Activated CD4-positive, alpha-beta T cell treated with anti-CD3 and anti-CD28 coated beads, Interleukin-2, amount 10 ng/mL, durations not matched to agents 7 days and 5 days (primary cell): ENCODE results near the gene LMF1. TPM values are rescaled to one million over a fixed set of nuclear protein-coding genes. Genes with fewer than 3 reads are reported as not detected.
A peak's percentile ranks its signal among the peaks of the same experiment; 100 is the strongest.

Source experiments
- CTCF ChIA-PET: fragments of 350-600 bp; sonication (Branson Sonifier 250); formaldehyde crosslinking; loops from one replicate; lab custom pipeline; 2021; ENCODE audit warnings: antibody characterized with exemption; lab: Charles Lee
- POLR2A ChIA-PET: fragments of 350-600 bp; sonication (Branson Sonifier 250); formaldehyde crosslinking; loops from one replicate; lab custom pipeline; 2021; ENCODE audit warnings: antibody characterized with exemption; lab: Charles Lee
- DNase-seq: peaks from one replicate; pipeline ENCODE4 v3.0.0-alpha.2; 2020
- H3K27ac Mint-ChIP-seq: one replicate; pipeline ENCODE4 v1.8.0; 2021; ENCODE audit warnings: mild to moderate bottlenecking, moderate library complexity, mixed read lengths
- H3K27me3 Mint-ChIP-seq: one replicate; pipeline ENCODE4 v1.8.0; 2021; ENCODE audit warnings: mixed read lengths
- H3K36me3 Mint-ChIP-seq: one replicate; pipeline ENCODE4 v1.8.0; 2021; ENCODE audit warnings: low read depth, mixed read lengths
- H3K4me1 Mint-ChIP-seq: one replicate; pipeline ENCODE4 v1.8.0; 2021; ENCODE audit warnings: mixed read lengths
- H3K4me3 Mint-ChIP-seq: one replicate; pipeline ENCODE4 v1.8.0; 2021; ENCODE audit warnings: mild to moderate bottlenecking, moderate library complexity, mixed read lengths
- H3K9me3 Mint-ChIP-seq: one replicate; pipeline ENCODE4 v1.8.0; 2021; ENCODE audit warnings: mixed read lengths
- total RNA-seq, 2 experiments: library from RNA; stranded (reverse); gene quantifications; one replicate each; pipeline ENCODE4 v1.2.3, GENCODE V29; 2021

Gene LMF1
- total RNA-seq, 2 experiments from 2014 or later = 20.5 to 23.0 TPM

DNA sequence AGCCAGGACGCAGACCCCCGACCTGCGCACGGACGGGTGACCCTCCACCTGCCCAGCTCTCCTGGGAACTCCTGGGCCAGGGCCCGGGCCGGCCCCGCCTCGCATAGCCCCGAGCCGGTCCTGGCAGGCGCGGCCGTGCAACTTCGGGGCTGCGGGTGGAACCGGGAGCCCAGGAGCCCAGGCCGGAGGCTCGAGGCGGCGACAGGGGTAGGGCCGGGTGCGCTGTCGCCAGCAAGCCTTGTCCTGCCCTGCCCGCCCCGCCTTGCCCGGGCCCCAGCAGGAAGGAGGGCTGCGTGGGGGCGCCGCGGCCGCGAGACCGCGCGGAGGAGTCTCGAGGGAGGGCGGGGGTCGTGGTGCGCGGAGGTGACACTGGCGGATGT is 408 bp downstream of the LMF1 start:
- Mint-ChIP-seq H3K27me3 (peaks cover 5% of the 10 kb centered on the region), H3K9me3 (peaks cover 5% of the 10 kb centered on the region), H3K27ac (peak overlapping the region; percentile 74), H3K4me3 (peak overlapping the region; percentile 73), H3K36me3 (peaks cover 13% of the 10 kb centered on the region), H3K4me1 (peaks cover 28% of the 10 kb centered on the region)
- POLR2A ChIA-PET = no interaction called here
- DNase-seq = no peak
- CTCF ChIA-PET = no interaction called here

DNA sequence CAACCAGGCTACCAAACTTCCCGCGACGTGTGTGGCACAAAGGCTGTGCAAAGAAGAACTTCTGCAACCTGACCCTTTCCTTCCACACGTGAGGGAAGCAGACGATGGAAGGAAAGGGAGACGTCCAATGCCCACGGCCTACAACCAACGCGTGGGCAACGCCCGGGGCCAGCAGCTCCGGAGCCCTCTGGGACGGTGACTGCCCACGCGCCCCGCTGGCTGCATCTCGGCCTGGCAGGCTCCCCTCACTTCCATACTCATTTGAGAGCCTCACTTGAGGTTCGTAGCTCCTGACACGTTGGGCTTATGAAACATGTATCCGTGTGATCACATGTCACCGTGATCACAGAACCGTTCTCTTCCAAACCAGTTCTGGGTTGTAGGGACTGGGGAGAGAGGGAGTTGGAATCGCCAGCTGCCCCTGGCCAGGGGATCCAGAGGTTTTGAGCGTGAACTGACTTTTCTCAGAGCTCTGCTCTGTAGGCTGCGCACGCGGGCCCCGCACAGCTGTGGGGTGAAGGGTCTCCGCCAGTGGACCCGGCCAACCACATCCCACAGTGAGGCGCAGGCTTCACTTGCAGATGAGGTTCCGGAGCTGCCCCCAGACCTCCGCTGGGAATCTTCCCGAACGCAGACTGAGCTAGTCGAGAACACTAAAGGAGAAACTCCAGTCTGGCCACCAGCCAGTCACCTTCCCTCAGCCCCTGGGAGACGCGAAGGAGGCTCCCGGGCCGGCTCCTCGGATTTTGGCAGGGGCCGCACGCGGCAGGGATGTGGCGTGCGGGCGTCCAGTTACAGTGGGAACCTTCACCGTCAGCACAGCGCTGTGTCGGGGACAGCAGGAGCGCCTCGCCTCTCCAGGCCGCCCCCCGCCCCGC is 1.0 kb downstream of the LMF1 start:
- H3K4me3 Mint-ChIP-seq = peak overlapping the region; percentile 72
- DNase-seq = no peak
- peaks cover 7% of the 10 kb centered on the region for H3K9me3 Mint-ChIP-seq
- H3K27me3 Mint-ChIP-seq = peaks cover 5% of the 10 kb centered on the region
- H3K27ac Mint-ChIP-seq = peak overlapping the region; percentile 79
- H3K4me1 Mint-ChIP-seq = peaks cover 34% of the 10 kb centered on the region
- POLR2A ChIA-PET = no interaction called here
- CTCF ChIA-PET = interaction anchor here (1.1 kb wide), 1 partner anchor 11 kb away, joined by 4 read pairs; the partner anchor contains the start of gene SOX8
- H3K36me3 Mint-ChIP-seq = peaks cover 17% of the 10 kb centered on the region

DNA sequence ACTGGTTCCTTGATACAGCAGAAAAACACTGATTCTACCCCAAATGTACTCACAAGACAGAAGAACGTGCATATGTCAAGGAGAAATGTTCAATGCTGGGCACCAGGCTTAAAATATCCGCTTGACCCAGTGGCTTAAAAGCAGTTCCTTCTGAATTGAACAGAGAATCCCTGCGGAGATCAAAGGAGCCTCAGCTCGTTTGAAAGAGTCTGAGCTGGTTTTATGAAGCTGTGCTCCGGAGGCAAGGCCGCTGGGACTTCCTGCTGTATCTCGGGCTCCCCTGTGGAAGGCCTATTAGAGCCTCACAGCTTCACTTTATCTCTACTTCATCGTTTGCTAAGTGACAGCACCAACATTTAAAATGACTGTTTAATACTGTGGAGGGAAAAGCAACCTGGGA is 2.2 kb downstream of the LMF1 start:
- Mint-ChIP-seq H3K27ac (peak overlapping the region; percentile 76), H3K4me3 (peak overlapping the region; percentile 65), H3K36me3 (peaks cover 23% of the 10 kb centered on the region), H3K9me3 (peaks cover 7% of the 10 kb centered on the region), H3K4me1 (peaks cover 44% of the 10 kb centered on the region), H3K27me3 (peaks cover 5% of the 10 kb centered on the region)
- DNase-seq = no peak
- CTCF ChIA-PET = interaction anchor here (0.9 to 1.1 kb wide), 2 partner anchors 12 to 37 kb away, joined by 3 to 4 read pairs; partner anchors contain the start of gene SOX8
- POLR2A ChIA-PET = no interaction called here

DNA sequence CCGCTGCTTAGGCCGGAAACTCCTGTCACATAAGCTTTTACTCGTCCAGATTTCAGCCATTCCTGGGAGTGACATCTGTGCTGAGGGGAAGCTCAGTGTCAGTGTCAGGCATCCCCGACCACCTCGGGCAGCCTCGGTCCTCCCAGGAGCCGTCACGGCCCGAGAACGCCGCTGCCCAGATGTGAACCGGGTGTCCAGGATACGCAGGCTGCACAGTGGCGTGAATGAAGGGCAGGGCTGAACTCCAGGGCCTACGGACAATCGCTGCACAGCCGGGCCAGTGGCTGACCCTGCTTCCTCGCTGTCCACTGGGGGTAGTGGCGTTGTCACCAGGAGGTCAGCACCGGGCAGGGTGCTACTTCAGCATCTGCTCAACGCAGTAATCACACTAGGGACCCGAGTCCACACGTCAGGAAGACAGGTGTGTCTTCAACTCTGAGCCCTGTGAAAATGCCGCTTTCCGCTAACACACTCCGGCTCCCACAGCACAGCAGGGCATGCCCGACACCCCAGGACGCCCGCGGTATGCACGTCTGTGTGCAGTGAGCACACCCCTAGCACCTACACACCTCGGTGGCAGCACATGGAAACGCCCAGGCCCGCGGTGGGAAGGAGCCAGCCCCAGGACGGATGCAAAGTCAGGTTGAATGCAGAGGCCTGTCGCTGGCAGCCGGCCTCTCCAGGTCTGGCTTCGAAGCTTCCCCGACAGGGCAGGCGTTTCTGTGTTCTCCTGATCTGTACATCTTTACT is 3.1 kb downstream of the LMF1 start:
- Mint-ChIP-seq H3K27ac (peak overlapping the region; percentile 76), H3K4me1 (peaks cover 53% of the 10 kb centered on the region), H3K27me3 (peaks cover 5% of the 10 kb centered on the region), H3K9me3 (peaks cover 7% of the 10 kb centered on the region), H3K36me3 (peaks cover 31% of the 10 kb centered on the region), H3K4me3 (no peak overlapping the region)
- ChIA-PET POLR2A (no interaction called here), CTCF (no interaction called here)
- DNase-seq = no peak

DNA sequence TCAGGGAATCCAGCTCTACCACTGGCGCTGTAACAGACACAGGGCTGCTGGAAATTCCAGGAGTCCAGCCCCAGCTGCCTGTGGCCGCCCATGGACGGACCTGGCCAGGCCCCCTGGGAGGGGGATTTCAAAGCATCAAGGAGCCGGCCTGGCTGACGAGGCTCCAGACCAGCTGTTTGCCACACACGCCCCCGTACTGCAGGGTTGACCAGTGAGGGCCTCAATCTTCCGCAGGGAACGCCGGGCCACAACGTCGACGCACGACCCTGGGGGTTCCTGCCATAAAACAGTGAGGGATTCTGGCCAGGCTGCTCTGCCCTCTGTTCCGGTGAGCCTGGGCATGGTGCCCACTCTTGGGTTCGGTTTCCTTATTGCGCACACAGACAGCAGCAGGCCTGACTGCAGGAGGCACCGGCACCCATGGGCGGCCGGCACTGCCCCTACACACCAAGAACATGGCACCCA is 3.7 kb downstream of the LMF1 start:
- POLR2A ChIA-PET = no interaction called here
- no peak for DNase-seq

DNA sequence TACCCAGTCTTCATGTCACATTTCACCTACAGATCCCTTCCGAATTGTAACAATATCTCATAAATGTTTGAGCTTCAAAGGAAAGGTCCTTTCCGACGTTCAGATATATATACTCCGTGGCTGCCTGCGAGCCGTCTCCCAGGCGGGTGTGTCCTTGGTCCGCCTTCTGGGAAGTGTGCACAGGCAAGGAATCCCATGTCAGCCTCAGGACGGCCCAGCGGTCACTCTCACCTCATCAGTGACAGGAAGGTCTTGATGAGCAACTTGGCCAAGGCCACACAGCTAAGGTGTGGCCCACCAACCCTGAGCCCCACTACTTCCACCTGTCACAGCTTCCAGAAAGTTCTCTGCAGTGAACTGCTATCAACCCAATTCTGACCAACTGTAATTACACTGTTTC is 4.3 kb downstream of the LMF1 start:
- peaks cover under 1% of the 10 kb centered on the region for H3K27me3 Mint-ChIP-seq
- H3K9me3 Mint-ChIP-seq = peaks cover 7% of the 10 kb centered on the region
- POLR2A ChIA-PET = no interaction called here
- H3K27ac Mint-ChIP-seq = peak overlapping the region; percentile 57
- H3K4me1 Mint-ChIP-seq = peaks cover 49% of the 10 kb centered on the region
- H3K4me3 Mint-ChIP-seq = no peak overlapping the region
- CTCF ChIA-PET = interaction anchor here (0.5 kb wide), 1 partner anchor 14 kb away, joined by 4 read pairs; no protein-coding TSS in a partner anchor
- H3K36me3 Mint-ChIP-seq = peaks cover 31% of the 10 kb centered on the region
- no peak for DNase-seq

More for the DNA sequence above, 3.7 kb downstream of the LMF1 start:
- CTCF ChIA-PET = no interaction called here
- H3K4me1 Mint-ChIP-seq = peaks cover 54% of the 10 kb centered on the region
- H3K9me3 Mint-ChIP-seq = peaks cover 7% of the 10 kb centered on the region
- H3K27me3 Mint-ChIP-seq = peaks cover 5% of the 10 kb centered on the region
- H3K4me3 Mint-ChIP-seq = no peak overlapping the region
- peaks cover 31% of the 10 kb centered on the region for H3K36me3 Mint-ChIP-seq
- H3K27ac Mint-ChIP-seq = no peak overlapping the region

DNA sequence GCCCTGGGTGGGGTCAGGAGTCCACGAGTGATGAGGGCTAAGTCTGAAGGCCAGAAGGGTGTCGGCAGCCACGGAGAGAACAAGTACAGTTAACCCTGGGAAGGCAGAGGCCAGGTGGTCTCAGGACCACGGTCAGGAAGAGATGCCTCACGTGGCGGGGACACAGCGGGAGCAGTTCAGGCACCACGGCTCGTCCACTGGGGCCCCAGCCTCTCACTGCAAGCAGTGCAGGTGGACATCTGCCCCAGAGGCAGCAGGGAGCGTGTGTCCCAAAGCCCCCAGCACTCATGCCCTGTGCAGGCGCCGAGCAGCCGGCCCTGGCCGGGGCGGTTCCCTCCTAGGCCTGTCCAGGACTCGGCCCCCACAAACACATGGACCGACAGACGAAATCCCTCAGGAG is 4.7 kb downstream of the LMF1 start:
- peaks cover 31% of the 10 kb centered on the region for H3K36me3 Mint-ChIP-seq
- H3K4me3 Mint-ChIP-seq = no peak overlapping the region
- H3K9me3 Mint-ChIP-seq = peaks cover 7% of the 10 kb centered on the region
- ChIA-PET CTCF (interaction anchor here (0.5 kb wide), 1 partner anchor 15 kb away, joined by 4 read pairs; no protein-coding TSS in a partner anchor), POLR2A (no interaction called here)
- peak overlapping the region; percentile 95 for H3K27ac Mint-ChIP-seq
- no peaks in the 10 kb centered on the region for H3K27me3 Mint-ChIP-seq
- DNase-seq = no peak
- H3K4me1 Mint-ChIP-seq = peaks cover 47% of the 10 kb centered on the region

DNA sequence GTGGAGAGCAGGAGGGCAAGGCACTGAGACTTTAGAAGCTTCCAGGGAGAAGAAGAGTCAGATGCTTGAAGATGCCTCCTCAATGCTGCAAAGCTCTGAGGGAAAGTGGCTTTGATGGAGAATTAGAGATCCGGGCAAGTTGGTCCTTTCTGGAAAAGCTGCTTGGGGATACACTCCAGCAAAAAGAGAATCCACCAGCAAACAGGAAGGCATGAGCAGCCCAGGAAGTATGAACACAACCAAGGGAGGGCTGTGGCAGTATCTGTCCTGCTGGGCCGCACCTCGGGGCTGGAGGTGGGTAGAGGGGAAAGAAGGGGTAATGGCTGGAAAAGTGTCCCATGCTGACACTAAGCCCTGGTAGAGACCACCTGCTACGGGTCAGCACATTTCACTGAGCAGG is 5.3 kb downstream of the LMF1 start:
- Mint-ChIP-seq H3K36me3 (peaks cover 31% of the 10 kb centered on the region), H3K27ac (peak overlapping the region; percentile 95), H3K27me3 (no peaks in the 10 kb centered on the region), H3K4me1 (peaks cover 47% of the 10 kb centered on the region), H3K9me3 (peaks cover 7% of the 10 kb centered on the region), H3K4me3 (no peak overlapping the region)
- DNase-seq = no peak
- ChIA-PET POLR2A (no interaction called here), CTCF (no interaction called here)

DNA sequence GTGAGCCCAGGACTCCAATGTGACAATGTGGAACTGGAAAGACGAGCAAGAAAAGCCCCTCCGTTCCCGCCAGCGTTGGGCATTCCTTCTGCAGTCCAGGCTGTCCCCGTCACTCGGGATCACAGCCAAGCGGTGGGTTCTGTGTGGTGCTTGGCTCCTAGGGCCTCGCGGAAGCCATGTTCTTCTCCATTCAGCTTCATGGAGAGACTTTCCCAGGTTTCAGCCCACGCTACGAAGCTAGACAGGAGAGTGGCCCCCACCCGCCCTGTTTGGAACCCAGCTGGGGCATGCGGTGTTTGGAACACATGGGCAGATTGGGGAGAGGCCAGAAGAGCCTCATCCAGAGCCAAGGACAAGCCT is 5.8 kb downstream of the LMF1 start:
- peaks cover 47% of the 10 kb centered on the region for H3K4me1 Mint-ChIP-seq
- ChIA-PET CTCF (no interaction called here), POLR2A (no interaction called here)
- peak overlapping the region; percentile 66 for H3K4me3 Mint-ChIP-seq
- no peak for DNase-seq
- H3K27me3 Mint-ChIP-seq = no peaks in the 10 kb centered on the region
- peaks cover 7% of the 10 kb centered on the region for H3K9me3 Mint-ChIP-seq
- H3K36me3 Mint-ChIP-seq = peaks cover 31% of the 10 kb centered on the region
- peak overlapping the region; percentile 95 for H3K27ac Mint-ChIP-seq

DNA sequence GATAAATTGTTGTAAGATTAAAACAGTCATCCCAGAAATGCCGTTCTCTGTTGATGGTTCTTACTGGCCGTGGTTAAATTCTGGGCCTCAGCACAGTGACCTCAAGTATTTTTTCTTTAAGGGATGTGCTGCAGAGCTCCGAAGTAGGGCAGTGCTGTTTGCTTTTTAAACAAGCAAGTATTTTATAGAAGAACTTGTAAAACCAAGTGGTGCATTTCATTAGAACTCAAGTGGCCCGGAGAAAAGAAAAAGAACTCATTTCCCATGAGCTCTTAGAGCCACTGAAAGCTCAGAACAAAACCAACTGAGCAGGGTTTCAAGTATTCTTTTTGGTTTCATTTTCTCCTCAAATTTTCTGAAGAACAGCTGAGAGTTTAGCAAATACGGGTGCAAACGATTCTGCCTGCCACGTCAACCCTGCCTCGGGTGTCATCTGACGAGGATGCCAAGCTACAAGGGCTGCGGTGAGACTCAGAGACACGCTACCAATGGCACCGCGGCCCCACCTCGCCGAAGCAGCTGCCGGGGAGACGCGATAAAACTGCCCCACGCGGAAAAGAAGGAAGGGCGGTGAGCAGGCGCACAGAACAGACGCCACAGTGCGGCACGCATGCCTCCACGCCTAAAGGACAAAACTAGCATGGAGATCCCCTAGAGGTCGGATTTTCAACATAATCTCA is 6.3 kb downstream of the LMF1 start:
- H3K4me3 Mint-ChIP-seq = peak overlapping the region; percentile 66
- peak overlapping the region; percentile 95 for H3K27ac Mint-ChIP-seq
- peak; percentile 75 for DNase-seq
- ChIA-PET POLR2A (interaction anchor here (0.7 kb wide), 1 partner anchor 164 kb away, joined by 4 read pairs; the partner anchor contains the start of gene GNG13), CTCF (interaction anchor here (1.0 to 1.9 kb wide), 3 partner anchors 9 to 35 kb away, joined by 3 to 4 read pairs (median 3); no protein-coding TSS in a partner anchor)
- H3K4me1 Mint-ChIP-seq = peaks cover 44% of the 10 kb centered on the region
- peaks cover 34% of the 10 kb centered on the region for H3K36me3 Mint-ChIP-seq
- H3K9me3 Mint-ChIP-seq = peaks cover 7% of the 10 kb centered on the region
- no peaks in the 10 kb centered on the region for H3K27me3 Mint-ChIP-seq

DNA sequence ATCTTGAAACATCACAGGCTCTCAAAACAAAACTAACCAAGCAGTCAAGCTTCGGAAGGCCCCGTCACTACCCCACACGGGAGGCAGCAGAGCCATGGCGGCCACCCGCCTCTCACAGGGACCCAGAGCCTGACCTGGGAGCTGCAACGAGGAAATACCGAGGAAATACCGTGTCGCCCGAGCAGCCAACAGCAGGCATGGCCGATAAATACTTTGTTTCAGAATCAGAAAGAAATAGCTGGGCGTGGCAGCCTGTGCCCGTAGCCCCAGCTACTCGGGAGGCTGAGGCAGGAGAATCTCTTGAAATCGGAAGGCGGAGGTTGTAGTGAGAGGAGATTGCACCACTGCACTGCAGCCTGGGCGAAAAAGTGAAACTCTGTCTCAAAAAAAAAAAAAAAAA is 6.9 kb downstream of the LMF1 start:
- H3K36me3 Mint-ChIP-seq = peaks cover 34% of the 10 kb centered on the region
- DNase-seq = no peak
- ChIA-PET POLR2A (no interaction called here), CTCF (interaction anchor here (1.0 to 1.9 kb wide), 3 partner anchors 9 to 35 kb away, joined by 3 to 4 read pairs (median 3); no protein-coding TSS in a partner anchor)
- peak overlapping the region; percentile 95 for H3K27ac Mint-ChIP-seq
- H3K27me3 Mint-ChIP-seq = no peaks in the 10 kb centered on the region
- H3K9me3 Mint-ChIP-seq = peaks cover 7% of the 10 kb centered on the region
- H3K4me3 Mint-ChIP-seq = peak overlapping the region; percentile 66
- H3K4me1 Mint-ChIP-seq = peaks cover 42% of the 10 kb centered on the region
